HEK293 (cell line): ENCODE data around the gene ANGEL2.

Source experiments
- CTCF ChIA-PET: fragments of 350-600 bp; formaldehyde crosslinking; extraction: SDS; loops from one replicate; lab custom pipeline; 2021; ENCODE audit warnings: antibody characterized with exemption; lab: Yijun Ruan, JAX
- POLR2A ChIA-PET: fragments of 300-600 bp; formaldehyde crosslinking; extraction: SDS; loops from one replicate; lab custom pipeline; 2020; ENCODE audit warnings: antibody characterized with exemption, inconsistent platforms; lab: Yijun Ruan, JAX
- H3K27ac ChIP-seq: fragments of 200-500 bp; sonication (Bioruptor generic); 2 replicates; pipeline ENCODE4 v1.5.1; 2014; ENCODE audit warnings: low read depth, low read length, control low read depth, inconsistent platforms; ENCODE audit errors: extremely low read depth
- H3K36me3 ChIP-seq, 2 experiments: fragments of 200-500 bp in 1 of 2; sonication (Bioruptor generic) in 1 of 2; 1 replicate in 1 of 2; 2 replicates in 1 of 2; pipeline ENCODE4 v1.5.1; 2014 to 2017; ENCODE audit warnings: inconsistent platforms in 2 of 2, low read length in 2 of 2; ENCODE audit not compliant: control insufficient read depth in 2 of 2, insufficient read depth in 1 of 2
- H3K4me1 ChIP-seq: fragments of 200-500 bp; sonication (Bioruptor generic); 2 replicates; pipeline ENCODE4 v1.5.1; 2014; ENCODE audit warnings: mild to moderate bottlenecking, low read length, inconsistent platforms; ENCODE audit not compliant: control insufficient read depth, insufficient read depth
- H3K4me3 ChIP-seq: 2 replicates; pipeline ENCODE4 v1.5.1; 2011; ENCODE audit warnings: low read depth, mild to moderate bottlenecking, control low read depth, low read length, moderate library complexity
- H3K9me3 ChIP-seq: fragments of 200-500 bp; sonication (Bioruptor generic); 2 replicates; pipeline ENCODE4 v1.5.1; 2014; ENCODE audit warnings: low read depth, low read length, inconsistent platforms; ENCODE audit not compliant: control insufficient read depth, insufficient read depth
- BCL11A ChIP-seq: fragments of 450-650 bp; formaldehyde crosslinking; IDR thresholded peaks from 2 replicates; pipeline ENCODE4 v1.5.1; 2016; ENCODE audit warnings: low read depth, missing biosample characterization, missing genetic modification characterization
- BCL11B ChIP-seq: fragments of 450-650 bp; formaldehyde crosslinking; IDR thresholded peaks from 2 replicates; pipeline ENCODE4 v1.5.1; 2016; ENCODE audit warnings: low read depth, missing biosample characterization, missing genetic modification characterization
- HOXD13 ChIP-seq: sonication (generic); formaldehyde crosslinking; IDR thresholded peaks from 2 replicates; pipeline ENCODE4 v1.8.0; 2022; ENCODE audit warnings: missing genetic modification reagents, borderline replicate concordance
- KLF1 ChIP-seq: fragments of 450-650 bp; formaldehyde crosslinking; IDR thresholded peaks from 2 replicates; pipeline ENCODE4 v1.5.1; 2016; ENCODE audit warnings: missing biosample characterization, missing genetic modification characterization
- KLF17 ChIP-seq: fragments of 450-650 bp; formaldehyde crosslinking; IDR thresholded peaks from 2 replicates; pipeline ENCODE4 v1.5.1; 2016; ENCODE audit warnings: missing biosample characterization, missing genetic modification characterization
- MZF1 ChIP-seq: fragments of 450-650 bp; formaldehyde crosslinking; IDR thresholded peaks from 2 replicates; pipeline ENCODE4 v1.5.1; 2017; ENCODE audit warnings: missing biosample characterization, missing genetic modification characterization, borderline replicate concordance
- OSR2 ChIP-seq: fragments of 450-650 bp; formaldehyde crosslinking; IDR thresholded peaks from 2 replicates; pipeline ENCODE4 v1.5.1; 2016; ENCODE audit warnings: missing biosample characterization, missing genetic modification characterization
- REPIN1 ChIP-seq: fragments of 450-650 bp; formaldehyde crosslinking; IDR thresholded peaks from 2 replicates; pipeline ENCODE4 v1.5.1; 2017; ENCODE audit warnings: missing biosample characterization, missing genetic modification characterization, low read depth
- SCRT1 ChIP-seq: fragments of 450-650 bp; formaldehyde crosslinking; IDR thresholded peaks from 2 replicates; pipeline ENCODE4 v1.5.1; 2016; ENCODE audit warnings: missing biosample characterization, missing genetic modification characterization, borderline replicate concordance
- TCF7L2 ChIP-seq: IDR thresholded peaks from 2 replicates; pipeline ENCODE4 v1.6.1; 2011; ENCODE audit warnings: low read depth, mild to moderate bottlenecking, inconsistent platforms, low read length, moderate library complexity, borderline replicate concordance
- ZBTB10 ChIP-seq: fragments of 450-650 bp; formaldehyde crosslinking; IDR thresholded peaks from 2 replicates; pipeline ENCODE4 v1.5.1; 2016; ENCODE audit warnings: missing biosample characterization, missing genetic modification characterization
- ZBTB7A ChIP-seq: fragments of 450-650 bp; formaldehyde crosslinking; IDR thresholded peaks from 2 replicates; pipeline ENCODE4 v1.5.1; 2016; ENCODE audit warnings: low read depth, missing biosample characterization, missing genetic modification characterization
- ZFP37 ChIP-seq: fragments of 450-650 bp; formaldehyde crosslinking; IDR thresholded peaks from 2 replicates; pipeline ENCODE4 v1.5.1; 2016; ENCODE audit warnings: missing biosample characterization, missing genetic modification characterization
- ZNF211 ChIP-seq: fragments of 450-650 bp; formaldehyde crosslinking; IDR thresholded peaks from 2 replicates; pipeline ENCODE4 v1.5.1; 2016; ENCODE audit warnings: low read depth, missing biosample characterization, missing genetic modification characterization
- ZNF335 ChIP-seq: fragments of 450-650 bp; formaldehyde crosslinking; conservative IDR thresholded peaks from 2 replicates; pipeline ENCODE4 v1.5.1; 2016; ENCODE audit warnings: missing biosample characterization, missing genetic modification characterization
- ZNF350 ChIP-seq: fragments of 450-650 bp; formaldehyde crosslinking; IDR thresholded peaks from 2 replicates; pipeline ENCODE4 v1.5.0; 2017; ENCODE audit warnings: missing biosample characterization, mild to moderate bottlenecking, missing genetic modification characterization
- ZNF423 ChIP-seq: fragments of 450-650 bp; formaldehyde crosslinking; IDR thresholded peaks from 2 replicates; pipeline ENCODE4 v1.5.1; 2016; ENCODE audit warnings: missing biosample characterization, missing genetic modification characterization
- ZNF513 ChIP-seq: fragments of 450-650 bp; IDR thresholded peaks from 2 replicates; pipeline ENCODE4 v1.5.1; 2018; ENCODE audit warnings: missing biosample characterization, missing genetic modification characterization
- ZNF521 ChIP-seq: fragments of 450-650 bp; formaldehyde crosslinking; IDR thresholded peaks from 2 replicates; pipeline ENCODE4 v1.5.1; 2017; ENCODE audit warnings: missing biosample characterization, mild to moderate bottlenecking, missing genetic modification characterization
- ZNF704 ChIP-seq: fragments of 450-650 bp; formaldehyde crosslinking; IDR thresholded peaks from 2 replicates; pipeline ENCODE4 v1.5.1; 2016; ENCODE audit warnings: missing biosample characterization, missing genetic modification characterization
- ZNF76 ChIP-seq: fragments of 450-650 bp; formaldehyde crosslinking; IDR thresholded peaks from 2 replicates; pipeline ENCODE4; 2016; ENCODE audit warnings: low read depth, missing biosample characterization, missing genetic modification characterization, borderline replicate concordance
- ZNF791 ChIP-seq: fragments of 450-650 bp; formaldehyde crosslinking; IDR thresholded peaks from 2 replicates; pipeline ENCODE4 v1.5.1; 2016; ENCODE audit warnings: missing biosample characterization, missing genetic modification characterization
- TF ChIP-seq, protein P1 (sequence below): fragments of 450-650 bp; formaldehyde crosslinking; IDR thresholded peaks from 2 replicates; pipeline ENCODE4 v1.5.1; 2016; ENCODE audit warnings: missing biosample characterization, missing genetic modification characterization
- TF ChIP-seq, protein P2 (sequence below): fragments of 450-650 bp; formaldehyde crosslinking; IDR thresholded peaks from 2 replicates; pipeline ENCODE4 v1.5.1; 2017; ENCODE audit warnings: missing biosample characterization, missing genetic modification characterization

ANGEL2 gene

DNA sequence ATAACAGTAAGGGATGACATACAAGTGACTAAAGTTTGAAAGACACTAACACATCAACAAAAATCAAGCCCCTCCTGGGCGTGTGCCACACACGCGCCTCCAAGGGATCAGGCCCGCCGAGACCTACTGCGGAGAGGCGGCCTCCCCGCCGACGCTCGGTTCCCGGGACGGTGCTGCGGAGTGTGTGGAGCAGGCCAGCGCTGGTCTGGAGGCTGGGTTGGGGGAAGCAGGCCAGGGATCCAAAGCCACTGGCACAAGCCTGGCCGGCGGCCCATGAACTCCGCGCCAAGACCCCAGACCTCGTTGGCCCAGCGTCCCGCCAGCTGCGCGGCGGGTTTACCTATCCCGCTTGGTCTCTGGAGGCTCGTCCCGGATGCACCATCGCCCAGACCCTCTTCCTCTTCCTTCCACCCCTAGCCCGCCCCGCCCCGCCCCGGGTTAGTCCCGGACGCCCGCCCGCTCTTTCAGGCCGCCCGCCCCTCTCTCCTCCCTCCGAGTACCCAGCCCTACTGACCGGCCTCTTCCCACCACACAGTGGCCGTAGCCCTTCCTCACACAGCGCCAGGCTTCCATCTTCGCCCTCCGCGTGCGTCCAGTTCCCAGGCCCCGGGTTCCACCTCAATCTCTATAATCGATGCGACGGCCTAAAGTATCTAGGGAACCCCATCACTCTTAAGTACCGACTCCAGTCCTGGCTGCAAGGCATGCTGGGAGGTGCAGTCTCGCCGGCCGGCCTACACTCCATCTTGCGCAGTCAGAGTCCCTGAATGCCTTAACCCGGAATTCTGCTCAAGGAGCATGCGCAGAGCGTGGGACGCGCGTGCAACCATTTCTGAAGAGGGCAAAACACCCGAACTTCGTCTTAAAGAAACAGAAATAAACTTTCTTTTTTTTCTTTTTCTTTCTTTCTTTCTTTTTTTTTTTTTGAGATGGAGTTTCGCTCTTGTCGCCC is at the start of gene ANGEL2 (continued):
- TF ChIP-seq ZNF211 (tag by site-specific recombination) (no peak), OSR2 (tag by site-specific recombination) (no peak), BCL11B (no peak), ZNF350 (no peak; the same call in 1 of the 2 replicates), ZNF521 (no peak), ZNF513 (tag by site-specific recombination) (peak; percentile 44; the same call in 1 of the 2 replicates), ZNF704 (tag by site-specific recombination) (peak; percentile 92), KLF1 (tag by site-specific recombination) (peak; percentile 57), BCL11A (tag by site-specific recombination) (no peak), ZNF423 (tag by site-specific recombination) (no peak)
- TF ChIP-seq, protein P1, sequence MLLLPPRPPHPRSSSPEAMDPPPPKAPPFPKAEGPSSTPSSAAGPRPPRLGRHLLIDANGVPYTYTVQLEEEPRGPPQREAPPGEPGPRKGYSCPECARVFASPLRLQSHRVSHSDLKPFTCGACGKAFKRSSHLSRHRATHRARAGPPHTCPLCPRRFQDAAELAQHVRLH: peak; percentile 52
- TF ChIP-seq, protein P2, sequence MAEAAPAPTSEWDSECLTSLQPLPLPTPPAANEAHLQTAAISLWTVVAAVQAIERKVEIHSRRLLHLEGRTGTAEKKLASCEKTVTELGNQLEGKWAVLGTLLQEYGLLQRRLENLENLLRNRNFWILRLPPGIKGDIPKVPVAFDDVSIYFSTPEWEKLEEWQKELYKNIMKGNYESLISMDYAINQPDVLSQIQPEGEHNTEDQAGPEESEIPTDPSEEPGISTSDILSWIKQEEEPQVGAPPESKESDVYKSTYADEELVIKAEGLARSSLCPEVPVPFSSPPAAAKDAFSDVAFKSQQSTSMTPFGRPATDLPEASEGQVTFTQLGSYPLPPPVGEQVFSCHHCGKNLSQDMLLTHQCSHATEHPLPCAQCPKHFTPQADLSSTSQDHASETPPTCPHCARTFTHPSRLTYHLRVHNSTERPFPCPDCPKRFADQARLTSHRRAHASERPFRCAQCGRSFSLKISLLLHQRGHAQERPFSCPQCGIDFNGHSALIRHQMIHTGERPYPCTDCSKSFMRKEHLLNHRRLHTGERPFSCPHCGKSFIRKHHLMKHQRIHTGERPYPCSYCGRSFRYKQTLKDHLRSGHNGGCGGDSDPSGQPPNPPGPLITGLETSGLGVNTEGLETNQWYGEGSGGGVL (tag by site-specific recombination): peak; percentile 61; the same call in 1 of the 2 replicates

- no peaks in the 10 kb centered on the region for H3K4me1 ChIP-seq
- TF ChIP-seq MZF1 (tag by site-specific recombination) (no peak), SCRT1 (tag by site-specific recombination) (0 out of 2 replicates have a peak, but pooled peaks have one; percentile 50)
- TF ChIP-seq, all 188 proteins: peak for 1
- ChIA-PET POLR2A (interaction anchor here (0.5 kb wide), 1 partner anchor 31 kb away, joined by 3 read pairs; no protein-coding TSS in a partner anchor), CTCF (interaction anchor here (0.5 to 0.8 kb wide), 2 partner anchors 8 to 719 kb away, joined by 4 to 5 read pairs; no protein-coding TSS in a partner anchor)
- Histone ChIP-seq H3K36me3 (no peaks in the 10 kb centered on the region), H3K9me3 (no peaks in the 10 kb centered on the region), H3K27ac (no peak overlapping the region), H3K4me3 (no peak overlapping the region)
Measured at GRCh38 chr1:213061263-213061662, 45.6 kb upstream of the ANGEL2 start.

- ChIA-PET POLR2A (no interaction called here), CTCF (interaction anchor here (0.5 kb wide), 1 partner anchor 718 kb away, joined by 4 read pairs; no protein-coding TSS in a partner anchor)
- no peak overlapping the region for H3K27ac ChIP-seq
- no peaks in the 10 kb centered on the region for H3K9me3 ChIP-seq
- no peaks in the 10 kb centered on the region for H3K4me1 ChIP-seq
- no peaks in the 10 kb centered on the region for H3K36me3 ChIP-seq
- H3K4me3 ChIP-seq: no peak overlapping the region
- TF ChIP-seq ZNF791 (tag by site-specific recombination) (no peak), ZNF76 (tag by site-specific recombination) (no peak), ZBTB7A (no peak), ZBTB10 (tag by site-specific recombination) (no peak), ZNF335 (tag by site-specific recombination) (no peak), REPIN1 (tag by site-specific recombination) (no peak), HOXD13 (no peak), KLF17 (no peak), TCF7L2 (no peak), ZFP37 (tag by site-specific recombination) (no peak)
Measured at GRCh38 chr1:213060836-213061235, 45.2 kb upstream of the ANGEL2 start.
